ENCODE measurements around the gene SLC51B.

Gene SLC51B

DNA sequence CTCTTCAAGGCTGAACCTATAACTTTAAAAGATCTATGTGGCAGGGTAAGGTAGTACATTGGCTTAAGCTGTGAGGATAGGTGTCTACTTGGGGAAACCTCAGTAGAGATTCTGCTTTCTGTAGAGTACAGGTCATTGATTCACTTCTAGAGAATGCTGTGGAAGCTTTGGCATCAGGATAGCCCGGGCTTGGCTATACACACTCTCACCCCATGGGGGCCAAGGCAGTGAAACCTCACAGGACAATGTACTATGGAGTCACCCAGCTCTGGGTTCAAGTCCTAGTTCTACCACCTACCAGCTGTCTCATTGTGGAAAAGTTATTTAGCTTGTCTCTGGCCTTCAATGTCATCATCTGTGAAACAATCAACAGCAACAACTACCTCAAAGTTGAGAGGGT lies 24.8 kb upstream of the SLC51B start:
- Histone ChIP-seq H3K36me3 (ENCODE audit: control insufficient read depth, low read length) (peaks cover 59% of the 10 kb centered on the region), H3K27ac (ENCODE audit: low read depth, low read length) (no peak overlapping the region), H4K20me1 (ENCODE audit: control insufficient read depth, insufficient read depth, low read depth, low read length) (no peaks in the 10 kb centered on the region), H3F3A (ENCODE audit: control insufficient read depth, insufficient read depth) (no peaks in the 10 kb centered on the region), H3K79me2 (ENCODE audit: control insufficient read depth, low read length) (no peaks in the 10 kb centered on the region), H3K27me3 (ENCODE audit: control insufficient read depth, low read length) (no peaks in the 10 kb centered on the region), H3K4me3 (ENCODE audit: low read length) (no peak overlapping the region), H3K4me2 (ENCODE audit: low read length) (no peak overlapping the region), H3K9me2 (replicated peaks; ENCODE audit: control insufficient read depth, low read length) (no peaks in the 10 kb centered on the region), H3K9me3 (ENCODE audit: control insufficient read depth, insufficient read depth, low read length) (no peaks in the 10 kb centered on the region), H3K4me1 (ENCODE audit: control insufficient read depth, low read length) (no peaks in the 10 kb centered on the region)
- no peak for TF ChIP-seq EZH2phosphoT487 (IDR thresholded peaks at IDR 0.05; ENCODE audit: borderline replicate concordance, low read length)
- TF ChIP-seq CTCF (IDR thresholded peaks at IDR 0.05; ENCODE audit: low read depth, low read length, poor library complexity, severe bottlenecking), result no peak

GRCh38 chr15:65021488-65021887 lies 23.7 kb upstream of the SLC51B start:
- H3K4me3 ChIP-seq (ENCODE audit: low read length), result no peak overlapping the region
- H3K4me1 ChIP-seq (ENCODE audit: control insufficient read depth, low read length), result no peaks in the 10 kb centered on the region
- peaks cover 59% of the 10 kb centered on the region for H3K36me3 ChIP-seq (ENCODE audit: control insufficient read depth, low read length)
- no peak overlapping the region for H3K4me2 ChIP-seq (ENCODE audit: low read length)
- H4K20me1 ChIP-seq (ENCODE audit: control insufficient read depth, insufficient read depth, low read depth, low read length), result no peaks in the 10 kb centered on the region
- H3K9me3 ChIP-seq (ENCODE audit: control insufficient read depth, insufficient read depth, low read length), result no peaks in the 10 kb centered on the region
- H3K27me3 ChIP-seq (ENCODE audit: control insufficient read depth, low read length), result no peaks in the 10 kb centered on the region
- H3K79me2 ChIP-seq (ENCODE audit: control insufficient read depth, low read length), result no peaks in the 10 kb centered on the region
- no peak overlapping the region for H3K27ac ChIP-seq (ENCODE audit: low read depth, low read length)
- no peaks in the 10 kb centered on the region for H3K9me2 ChIP-seq (replicated peaks; ENCODE audit: control insufficient read depth, low read length)
- no peaks in the 10 kb centered on the region for H3F3A ChIP-seq (ENCODE audit: control insufficient read depth, insufficient read depth)
- TF ChIP-seq CTCF (IDR thresholded peaks at IDR 0.05; ENCODE audit: low read depth, low read length, poor library complexity, severe bottlenecking), result no peak
- no peak for TF ChIP-seq EZH2phosphoT487 (IDR thresholded peaks at IDR 0.05; ENCODE audit: borderline replicate concordance, low read length)

DNA sequence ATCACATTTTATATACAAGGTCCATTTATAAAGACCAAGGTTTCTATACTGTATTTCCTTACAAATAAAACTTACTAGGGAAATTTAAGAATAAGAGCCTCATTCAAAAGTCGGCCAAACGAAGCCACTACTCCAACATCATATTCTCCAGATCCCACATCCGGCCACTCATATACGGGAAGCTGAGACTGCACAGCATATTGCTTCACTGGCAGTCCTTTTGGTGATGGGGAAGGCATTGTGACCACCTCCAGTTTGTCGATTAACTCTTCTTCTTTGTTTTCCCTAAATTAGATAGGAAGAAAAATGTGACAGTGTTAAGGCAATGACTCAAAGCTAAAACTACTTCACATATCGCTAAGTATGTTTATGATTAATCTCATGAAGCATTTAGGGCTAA lies 18.4 kb upstream of the SLC51B start:
- Histone ChIP-seq H3K79me2 (ENCODE audit: control insufficient read depth, low read length) (peaks cover 20% of the 10 kb centered on the region), H3K9me2 (replicated peaks; ENCODE audit: control insufficient read depth, low read length) (no peaks in the 10 kb centered on the region), H3K4me2 (ENCODE audit: low read length) (no peak overlapping the region), H3F3A (ENCODE audit: control insufficient read depth, insufficient read depth) (no peaks in the 10 kb centered on the region), H3K9me3 (ENCODE audit: control insufficient read depth, insufficient read depth, low read length) (no peaks in the 10 kb centered on the region), H3K27me3 (ENCODE audit: control insufficient read depth, low read length) (peaks cover 7% of the 10 kb centered on the region), H3K4me1 (ENCODE audit: control insufficient read depth, low read length) (peaks cover 14% of the 10 kb centered on the region), H4K20me1 (ENCODE audit: control insufficient read depth, insufficient read depth, low read depth, low read length) (no peaks in the 10 kb centered on the region), H3K4me3 (ENCODE audit: low read length) (no peak overlapping the region), H3K27ac (ENCODE audit: low read depth, low read length) (no peak overlapping the region), H3K36me3 (ENCODE audit: control insufficient read depth, low read length) (peaks cover 30% of the 10 kb centered on the region)
- TF ChIP-seq CTCF (IDR thresholded peaks at IDR 0.05; ENCODE audit: low read depth, low read length, poor library complexity, severe bottlenecking) (no peak), EZH2phosphoT487 (IDR thresholded peaks at IDR 0.05; ENCODE audit: borderline replicate concordance, low read length) (no peak)

DNA sequence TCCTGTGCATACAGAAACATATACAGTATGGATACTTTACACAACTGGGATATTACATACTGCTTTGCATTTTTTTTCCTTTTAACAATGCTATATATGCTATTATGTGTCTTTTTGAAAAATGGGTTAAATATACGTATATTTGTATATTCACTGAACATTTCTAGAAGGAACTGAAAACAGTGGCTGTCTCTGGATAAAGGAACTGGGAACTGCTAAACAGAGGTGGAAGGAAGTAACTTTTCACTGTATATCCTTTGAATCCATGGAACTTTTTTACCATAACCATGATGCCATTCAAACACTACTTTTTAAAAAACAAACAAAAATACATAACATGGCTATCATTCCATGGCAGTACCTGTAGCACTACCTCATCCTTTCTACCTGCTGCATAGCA lies 17.6 kb upstream of the SLC51B start:
- Histone ChIP-seq H3K9me3 (ENCODE audit: control insufficient read depth, insufficient read depth, low read length) (no peaks in the 10 kb centered on the region), H3K4me1 (ENCODE audit: control insufficient read depth, low read length) (peaks cover 15% of the 10 kb centered on the region), H4K20me1 (ENCODE audit: control insufficient read depth, insufficient read depth, low read depth, low read length) (no peaks in the 10 kb centered on the region), H3K36me3 (ENCODE audit: control insufficient read depth, low read length) (peaks cover 30% of the 10 kb centered on the region), H3K79me2 (ENCODE audit: control insufficient read depth, low read length) (peaks cover 20% of the 10 kb centered on the region), H3K4me2 (ENCODE audit: low read length) (peak overlapping the region; percentile 90), H3K9me2 (replicated peaks; ENCODE audit: control insufficient read depth, low read length) (no peaks in the 10 kb centered on the region), H3K27me3 (ENCODE audit: control insufficient read depth, low read length) (peaks cover 14% of the 10 kb centered on the region), H3K4me3 (ENCODE audit: low read length) (peak overlapping the region; percentile 93), H3F3A (ENCODE audit: control insufficient read depth, insufficient read depth) (no peaks in the 10 kb centered on the region), H3K27ac (ENCODE audit: low read depth, low read length) (no peak overlapping the region)
- TF ChIP-seq CTCF (IDR thresholded peaks at IDR 0.05; ENCODE audit: low read depth, low read length, poor library complexity, severe bottlenecking) (no peak), EZH2phosphoT487 (IDR thresholded peaks at IDR 0.05; ENCODE audit: borderline replicate concordance, low read length) (no peak)
